HEK293 (cell line): ENCODE measurements around the gene MORN1.

ENCODE experiments used
- ZNF473 ChIP-seq: fragments of 450-650 bp; formaldehyde crosslinking; IDR thresholded peaks from 2 replicates; pipeline ENCODE4 v1.5.1; 2017; ENCODE audit warnings: missing biosample characterization, missing genetic modification characterization
- ZNF623 ChIP-seq: fragments of 450-650 bp; formaldehyde crosslinking; IDR thresholded peaks from 2 replicates; pipeline ENCODE4 v1.5.1; 2016; ENCODE audit warnings: missing biosample characterization, missing genetic modification characterization

GRCh38 chr1:2375923-2376260 is 15.5 kb downstream of the MORN1 start:
- TF ChIP-seq ZNF623 = no peak
- TF ChIP-seq ZNF473 = no peak
